Ovary (tissue), 9 donors: Measurements from ENCODE around the gene SKI. TPM values are rescaled to one million over a fixed set of nuclear protein-coding genes. Genes with fewer than 3 reads are reported as not detected.

Experiments
- DNase-seq, 5 donors: peaks; one replicate each; pipeline ENCODE4 v3.0.0-alpha.2; 2019 to 2020
- H3K27ac ChIP-seq, 2 donors: fragments of 200-600 bp; one replicate each; pipeline versions ENCODE4 v1.5.1 to v1.8.0; 2019 to 2022
- H3K27me3 ChIP-seq: fragments of 200-600 bp; one replicate; pipeline ENCODE4 v1.8.0; 2022
- H3K36me3 ChIP-seq: fragments of 200-600 bp; sonication (generic); one replicate; pipeline ENCODE4 v1.5.1; 2019
- H3K4me1 ChIP-seq: one replicate; pipeline ENCODE4 v1.8.1; 2013; ENCODE audit warnings: mild to moderate bottlenecking, moderate library complexity; ENCODE audit not compliant: insufficient read depth
- H3K4me3 ChIP-seq: fragments of 200-600 bp; sonication (generic); one replicate; pipeline ENCODE4 v1.5.1; 2017
- H3K9me3 ChIP-seq, 2 donors: fragments of 200-600 bp in 1 of 2; sonication (generic) in 1 of 2; one replicate each; pipeline versions ENCODE4 v1.5.1 to v1.8.1; 2013 to 2019; ENCODE audit warnings: mild to moderate bottlenecking in 1 of 2, moderate library complexity in 1 of 2
- EP300 ChIP-seq: sonication (generic); formaldehyde crosslinking; IDR thresholded peaks from one replicate; pipeline ENCODE4 v1.6.1; 2017; ENCODE audit warnings: antibody characterized with exemption
- POLR2A ChIP-seq: fragments of 450-650 bp; IDR thresholded peaks from one replicate; pipeline ENCODE4 v1.6.1; 2017; ENCODE audit warnings: antibody characterized with exemption, mild to moderate bottlenecking, moderate library complexity
- WGBS, 3 donors: extraction: QIAGEN DNeasy Blood & Tissue Kit in 1 of 3; methylation state at CpG; one replicate each; pipeline versions ENCODE4 v1.1.5 to v1.1.7; 2013 to 2017; 5-methylcytosine and 5-hydroxymethylcytosine counted together
- intact Hi-C, 4 donors: fragments of 100-400 bp; cut with DNase I; formaldehyde crosslinking; loops; one replicate each; pipeline versions ENCODE4 v1.11.0 to v1.15.1; 2022 to 2023
- polyA plus RNA-seq, 2 donors: library from polyadenylated mRNA; stranded (reverse); fragments of 200-250 nt in 1 of 2; fragments of 350-450 nt in 1 of 2; fragmentation: Illumina TruSeq in 1 of 2; extraction: RNeasy Lipid Tissue Mini Kit (QIAGEN cat#74804) in 1 of 2; gene quantifications; one replicate each; pipeline ENCODE4 v1.2.3, GENCODE V29; 2013 to 2014
- total RNA-seq, 7 donors: library from RNA; depleted of rRNA in 2 of 7; stranded (reverse); fragments of >200 nt in 2 of 7; fragmentation: NEBNext Ultra II Directional in 3 of 7; extraction: Animal tissue kit (Norgen Biotek cat#: 25700) in 3 of 7; gene quantifications; one replicate each; pipeline versions ENCODE4 v1.1.0 to v1.2.4, GENCODE V29; 2016 to 2023
- TF ChIP-seq, protein P1 (sequence below), 3 donors: fragments of 450-650 bp in 2 of 3; fragments of 200-600 bp in 1 of 3; IDR thresholded peaks; one replicate each; pipeline versions ENCODE4 v1.5.1 to v1.8.0; 2016 to 2022; ENCODE audit warnings: antibody characterized with exemption in 3 of 3, mild to moderate bottlenecking in 1 of 3
- donor health status: DM: no; HTN: no; CAD: no; lungs with moderate emphysema.
- donor health status: DM: no; HTN: no; CAD: no.
- donor health status: Bipolar disorder and iron deficiency.
- donor health status: DM: yes; HTN: yes; CAD: no.
- donor health status: DM: no; HTN: no; CAD: no.
- donor health status: DM: yes; HTN: yes; CAD: no.

The SKI gene
- total and polyA plus RNA-seq, 9 donors: 27.8 to 109 (median 79.1) TPM

DNA sequence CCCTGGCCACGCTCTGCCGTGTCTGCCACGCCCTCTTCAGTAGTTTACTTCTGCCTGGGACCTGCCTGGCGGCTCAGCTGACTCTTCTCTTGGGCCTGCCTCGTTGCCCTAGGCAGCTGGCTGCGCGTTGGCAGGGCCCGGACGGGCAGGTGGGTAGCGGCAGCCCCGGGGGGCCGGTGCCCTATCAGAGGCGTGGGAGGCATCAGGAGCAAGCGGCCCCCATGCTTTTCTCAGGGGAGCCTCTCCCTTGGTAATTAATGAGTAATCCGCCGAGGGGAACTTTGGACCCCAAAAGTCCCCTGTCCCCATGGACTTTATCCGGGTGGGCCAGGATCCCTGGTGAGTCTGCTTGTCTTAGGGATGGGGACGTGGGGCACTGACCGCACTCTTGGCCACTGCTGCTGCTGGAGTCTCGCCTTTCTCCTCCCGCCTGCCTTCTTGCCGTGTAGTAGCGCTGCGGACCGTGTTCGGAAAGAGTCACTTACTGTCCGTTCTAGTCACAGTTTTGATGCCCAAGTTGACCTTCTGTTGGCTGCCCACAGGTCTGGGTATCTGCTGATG lies 22.7 kb downstream of the SKI start:
- Histone ChIP-seq H3K4me1 (peaks cover 44% of the 10 kb centered on the region), H3K9me3 (no peaks in the 10 kb centered on the region), H3K36me3 (no peaks in the 10 kb centered on the region), H3K27ac (no peak overlapping the region), H3K4me3 (no peak overlapping the region), H3K27me3 (no peaks in the 10 kb centered on the region)
- intact Hi-C loops: no loop called here
- 83 to 88% (median 84%) methylated on average over 27 of the region's 27 CpGs for WGBS, 3 donors
- DNase-seq: peak in 1 of 5 donors; percentile 18
- TF ChIP-seq EP300 (no peak), POLR2A (no peak)
- TF ChIP-seq, protein P1, sequence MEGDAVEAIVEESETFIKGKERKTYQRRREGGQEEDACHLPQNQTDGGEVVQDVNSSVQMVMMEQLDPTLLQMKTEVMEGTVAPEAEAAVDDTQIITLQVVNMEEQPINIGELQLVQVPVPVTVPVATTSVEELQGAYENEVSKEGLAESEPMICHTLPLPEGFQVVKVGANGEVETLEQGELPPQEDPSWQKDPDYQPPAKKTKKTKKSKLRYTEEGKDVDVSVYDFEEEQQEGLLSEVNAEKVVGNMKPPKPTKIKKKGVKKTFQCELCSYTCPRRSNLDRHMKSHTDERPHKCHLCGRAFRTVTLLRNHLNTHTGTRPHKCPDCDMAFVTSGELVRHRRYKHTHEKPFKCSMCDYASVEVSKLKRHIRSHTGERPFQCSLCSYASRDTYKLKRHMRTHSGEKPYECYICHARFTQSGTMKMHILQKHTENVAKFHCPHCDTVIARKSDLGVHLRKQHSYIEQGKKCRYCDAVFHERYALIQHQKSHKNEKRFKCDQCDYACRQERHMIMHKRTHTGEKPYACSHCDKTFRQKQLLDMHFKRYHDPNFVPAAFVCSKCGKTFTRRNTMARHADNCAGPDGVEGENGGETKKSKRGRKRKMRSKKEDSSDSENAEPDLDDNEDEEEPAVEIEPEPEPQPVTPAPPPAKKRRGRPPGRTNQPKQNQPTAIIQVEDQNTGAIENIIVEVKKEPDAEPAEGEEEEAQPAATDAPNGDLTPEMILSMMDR (IDR thresholded peaks at IDR 0.05): no peak

DNA sequence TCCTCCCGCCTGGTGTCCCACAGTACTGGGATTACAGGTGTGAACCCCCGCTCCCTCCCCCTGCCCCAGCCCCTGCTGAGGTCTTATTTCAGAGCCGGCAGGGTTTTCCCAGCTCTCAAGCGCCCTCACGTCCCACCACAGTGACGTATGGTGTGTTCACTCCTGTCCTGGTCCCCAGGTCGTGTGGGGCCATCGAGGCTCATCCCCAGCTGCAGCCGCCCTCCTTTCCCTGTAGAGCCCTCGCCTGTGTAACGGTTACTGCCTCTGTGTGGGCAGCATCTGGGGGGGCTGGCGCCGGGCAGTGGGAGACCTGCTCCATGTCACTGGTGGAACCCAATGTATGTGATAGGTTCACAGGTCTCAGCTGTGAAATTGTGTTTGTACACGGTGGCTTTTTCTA lies 23.2 kb downstream of the SKI start:
- Histone ChIP-seq H3K27ac (no peak overlapping the region), H3K36me3 (no peaks in the 10 kb centered on the region), H3K4me1 (peaks cover 47% of the 10 kb centered on the region), H3K4me3 (no peak overlapping the region), H3K9me3 (no peaks in the 10 kb centered on the region), H3K27me3 (no peaks in the 10 kb centered on the region)
- DNase-seq: no peak
- intact Hi-C loops: no loop called here
- TF ChIP-seq POLR2A: no peak
- no peak for TF ChIP-seq EP300
- TF ChIP-seq, protein P1 (IDR thresholded peaks at IDR 0.05): no peak
- 66 to 71% (median 70%) methylated on average over 14 of the region's 14 CpGs for WGBS, 3 donors

DNA sequence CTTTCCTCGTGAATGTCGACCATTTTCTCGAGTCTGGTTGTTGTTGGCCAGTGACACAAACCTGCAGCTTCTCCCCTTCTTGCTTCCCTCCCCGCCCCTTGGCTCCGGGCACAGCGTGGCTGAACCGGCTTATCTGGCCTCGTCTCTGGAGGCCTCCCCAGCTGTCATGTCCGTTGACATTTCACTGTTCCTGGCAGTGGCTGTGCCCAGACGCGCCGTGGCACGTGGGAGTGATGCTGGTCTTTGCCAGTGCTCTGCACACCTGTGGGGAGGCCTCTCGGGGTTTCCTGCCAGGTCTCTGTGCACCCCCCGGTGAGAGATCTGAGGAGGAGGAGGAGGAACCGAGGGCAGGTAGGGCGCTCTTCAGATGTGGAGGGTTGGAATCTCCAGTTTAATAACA lies 23.7 kb downstream of the SKI start:
- no peak for TF ChIP-seq POLR2A
- TF ChIP-seq, protein P1 (IDR thresholded peaks at IDR 0.05): no peak
- no peak for TF ChIP-seq EP300
- no peak overlapping the region for H3K4me3 ChIP-seq
- WGBS, 3 donors: 22 to 29% (median 28%) methylated on average over 17 of the region's 17 CpGs

DNA sequence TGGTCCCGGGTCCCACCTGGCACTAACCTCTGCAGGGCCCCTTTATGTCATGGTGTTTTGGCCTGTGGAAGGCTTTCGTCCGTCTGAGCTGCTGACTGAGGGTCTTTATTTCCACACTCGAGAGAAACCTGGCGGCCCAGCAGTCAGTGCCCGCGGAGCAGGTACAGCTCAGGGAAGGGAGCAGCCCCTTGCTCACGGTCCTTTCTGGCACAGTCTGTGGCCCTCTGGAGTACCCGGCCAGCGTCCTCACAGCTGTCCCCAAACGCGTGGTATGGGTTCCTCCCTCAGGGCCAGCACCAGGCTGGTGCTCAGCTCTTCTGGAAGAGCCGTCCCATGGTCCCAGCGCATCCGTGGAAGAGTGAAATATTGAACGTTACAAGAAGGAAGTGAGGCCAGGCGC lies 24.3 kb downstream of the SKI start:
- no peak overlapping the region for H3K4me3 ChIP-seq
- no peak for TF ChIP-seq POLR2A
- DNase-seq: no peak
- H3K27ac ChIP-seq: no peak overlapping the region
- no peaks in the 10 kb centered on the region for H3K9me3 ChIP-seq
- H3K36me3 ChIP-seq: no peaks in the 10 kb centered on the region
- intact Hi-C loops: no loop called here
- no peaks in the 10 kb centered on the region for H3K27me3 ChIP-seq
- peaks cover 45% of the 10 kb centered on the region for H3K4me1 ChIP-seq
- 81 to 84% (median 83%) methylated on average over 17 of the region's 17 CpGs for WGBS, 3 donors

More for the DNA sequence above, 23.7 kb downstream of the SKI start:
- Histone ChIP-seq H3K27me3 (no peaks in the 10 kb centered on the region), H3K4me1 (peaks cover 47% of the 10 kb centered on the region), H3K36me3 (no peaks in the 10 kb centered on the region), H3K9me3 (no peaks in the 10 kb centered on the region), H3K27ac (no peak overlapping the region)
- intact Hi-C loops: no loop called here
- peak in 1 of 5 donors; percentile 25 for DNase-seq

GRCh38 chr1:2253036-2253796 lies 25.1 kb downstream of the SKI start:
- no peak for DNase-seq
- Histone ChIP-seq H3K27me3 (no peaks in the 10 kb centered on the region), H3K27ac (no peak overlapping the region), H3K9me3 (no peaks in the 10 kb centered on the region), H3K36me3 (no peaks in the 10 kb centered on the region), H3K4me1 (peaks cover 39% of the 10 kb centered on the region), H3K4me3 (no peak overlapping the region)
- TF ChIP-seq EP300 (no peak), POLR2A (no peak)
- TF ChIP-seq, protein P1 (IDR thresholded peaks at IDR 0.05): no peak
- WGBS, 3 donors: 88 to 95% (median 91%) methylated on average over 20 of the region's 20 CpGs
- intact Hi-C loops: no loop called here
